ENCODE measurements around the gene TCHP.

Gene TCHP

DNA sequence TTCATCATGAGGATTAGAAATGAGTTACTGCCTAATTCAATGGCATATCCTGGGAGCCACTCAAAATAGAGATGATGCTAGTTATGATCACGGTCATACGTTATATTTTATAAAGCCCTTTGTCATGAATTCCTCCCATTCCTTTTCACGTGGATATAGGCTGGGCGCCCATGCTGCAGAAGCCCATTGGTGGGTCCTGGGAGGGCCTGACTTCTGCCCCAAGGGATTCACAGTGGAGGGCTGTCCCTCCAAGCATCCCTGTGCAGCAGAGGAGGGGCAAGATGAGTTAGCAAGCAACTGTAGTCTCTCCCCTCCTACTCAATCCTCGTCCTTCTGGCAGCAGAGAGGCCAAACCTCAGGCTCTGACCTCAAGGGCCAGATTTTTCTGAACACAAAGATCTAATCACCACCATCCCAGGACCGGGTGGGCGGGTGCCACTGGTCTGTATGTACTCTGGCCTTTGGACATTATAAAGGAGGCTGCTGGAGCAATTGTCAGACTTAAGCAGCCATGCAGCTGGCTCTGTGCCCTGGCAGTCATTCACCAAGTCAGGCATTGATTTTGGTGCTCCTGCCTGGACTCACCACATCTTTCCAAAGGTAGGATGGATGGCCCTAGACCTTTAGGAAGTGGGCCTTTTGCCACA, 28.3 kb upstream of the TCHP start:
- Mint-ChIP-seq H3K36me3 (ENCODE audit: low read depth) (peaks cover 5% of the 10 kb centered on the region), H3K4me1 (peaks cover 29% of the 10 kb centered on the region), H3K27me3 (ENCODE audit: low read depth, poor library complexity) (peaks cover 6% of the 10 kb centered on the region), H3K9me3 (no peaks in the 10 kb centered on the region), H3K4me3 (no peak overlapping the region), H3K27ac (peak overlapping the region; percentile 31)
- no peak for DNase-seq
- TF ChIP-seq, protein P1, sequence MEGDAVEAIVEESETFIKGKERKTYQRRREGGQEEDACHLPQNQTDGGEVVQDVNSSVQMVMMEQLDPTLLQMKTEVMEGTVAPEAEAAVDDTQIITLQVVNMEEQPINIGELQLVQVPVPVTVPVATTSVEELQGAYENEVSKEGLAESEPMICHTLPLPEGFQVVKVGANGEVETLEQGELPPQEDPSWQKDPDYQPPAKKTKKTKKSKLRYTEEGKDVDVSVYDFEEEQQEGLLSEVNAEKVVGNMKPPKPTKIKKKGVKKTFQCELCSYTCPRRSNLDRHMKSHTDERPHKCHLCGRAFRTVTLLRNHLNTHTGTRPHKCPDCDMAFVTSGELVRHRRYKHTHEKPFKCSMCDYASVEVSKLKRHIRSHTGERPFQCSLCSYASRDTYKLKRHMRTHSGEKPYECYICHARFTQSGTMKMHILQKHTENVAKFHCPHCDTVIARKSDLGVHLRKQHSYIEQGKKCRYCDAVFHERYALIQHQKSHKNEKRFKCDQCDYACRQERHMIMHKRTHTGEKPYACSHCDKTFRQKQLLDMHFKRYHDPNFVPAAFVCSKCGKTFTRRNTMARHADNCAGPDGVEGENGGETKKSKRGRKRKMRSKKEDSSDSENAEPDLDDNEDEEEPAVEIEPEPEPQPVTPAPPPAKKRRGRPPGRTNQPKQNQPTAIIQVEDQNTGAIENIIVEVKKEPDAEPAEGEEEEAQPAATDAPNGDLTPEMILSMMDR (IDR thresholded peaks at IDR 0.05) = no peak

DNA sequence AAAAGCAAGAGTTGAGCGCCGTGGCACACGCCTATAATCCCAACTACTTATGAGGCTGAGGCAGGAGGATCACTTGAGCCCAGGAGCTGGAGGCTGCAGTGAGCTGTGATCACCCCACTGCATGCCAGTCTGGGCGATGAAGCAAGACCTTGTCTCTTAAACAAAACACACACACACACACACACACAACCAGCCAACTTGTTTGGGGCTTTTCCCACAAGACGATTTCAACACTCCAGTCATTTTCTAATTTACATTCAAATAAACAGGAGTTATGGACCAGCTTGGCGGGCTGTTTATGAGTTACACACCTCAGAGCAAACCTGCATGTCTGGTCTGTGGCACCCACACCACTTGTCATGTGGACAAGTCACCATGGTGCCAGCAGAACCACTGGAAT, 26.4 kb upstream of the TCHP start:
- no peak overlapping the region for H3K4me3 Mint-ChIP-seq
- H3K4me1 Mint-ChIP-seq = peaks cover 46% of the 10 kb centered on the region
- DNase-seq = no peak
- TF ChIP-seq, protein P1 (IDR thresholded peaks at IDR 0.05) = no peak
- H3K27me3 Mint-ChIP-seq (ENCODE audit: low read depth, poor library complexity) = peaks cover 9% of the 10 kb centered on the region
- no peaks in the 10 kb centered on the region for H3K36me3 Mint-ChIP-seq (ENCODE audit: low read depth)
- H3K9me3 Mint-ChIP-seq = no peaks in the 10 kb centered on the region
- H3K27ac Mint-ChIP-seq = no peak overlapping the region

DNA sequence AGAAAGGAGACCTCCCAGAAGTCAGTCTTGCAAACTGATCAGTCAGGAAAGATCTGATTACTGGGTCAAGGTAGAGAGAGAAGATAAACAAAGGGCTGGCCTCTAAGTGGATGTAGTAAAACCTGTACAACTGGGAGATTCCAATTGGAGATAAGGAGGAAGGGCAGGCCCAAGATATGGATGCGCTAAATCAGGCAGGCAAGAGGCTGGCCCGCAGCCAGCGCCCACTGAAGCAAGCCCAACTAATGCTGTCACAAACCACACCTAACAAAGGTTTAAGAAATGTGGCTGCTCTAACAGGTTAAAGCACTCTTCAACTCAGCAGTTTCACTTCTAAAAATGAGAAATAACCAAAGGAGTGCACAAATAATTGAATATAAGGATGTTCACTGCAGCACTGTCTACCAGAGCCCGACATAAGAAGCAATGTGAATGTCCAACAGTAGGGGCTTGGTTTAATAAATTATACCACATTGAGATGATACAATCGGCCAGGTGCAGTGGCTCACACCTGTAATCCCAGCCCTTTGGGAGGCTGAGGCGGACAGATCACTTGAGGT, 24.4 kb upstream of the TCHP start:
- no peak overlapping the region for H3K4me3 Mint-ChIP-seq
- peaks cover 9% of the 10 kb centered on the region for H3K27me3 Mint-ChIP-seq (ENCODE audit: low read depth, poor library complexity)
- H3K9me3 Mint-ChIP-seq = no peaks in the 10 kb centered on the region
- H3K4me1 Mint-ChIP-seq = peaks cover 54% of the 10 kb centered on the region
- peak overlapping the region; percentile 58 for H3K27ac Mint-ChIP-seq
- no peak for DNase-seq
- no peaks in the 10 kb centered on the region for H3K36me3 Mint-ChIP-seq (ENCODE audit: low read depth)
- TF ChIP-seq, protein P1 (IDR thresholded peaks at IDR 0.05) = no peak

DNA sequence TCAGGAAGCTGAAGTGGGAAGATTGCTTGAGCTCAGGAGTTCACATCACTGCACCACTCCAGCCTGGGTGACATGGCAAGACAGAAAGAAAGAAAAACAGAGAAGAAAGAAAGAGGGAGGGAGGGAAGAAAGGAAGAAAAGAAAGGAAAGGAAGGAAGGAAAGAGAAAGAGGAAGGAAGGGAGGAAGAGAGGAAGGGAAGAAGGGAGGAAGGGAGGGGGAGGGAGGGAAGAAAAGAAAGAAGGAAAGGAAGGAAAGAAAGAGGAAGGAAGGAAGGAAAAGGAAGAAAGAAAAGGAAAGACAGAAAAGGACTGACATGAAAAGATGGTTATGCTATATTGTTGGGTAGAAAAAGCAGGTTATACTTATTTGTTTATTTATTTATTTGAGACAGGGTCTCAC, 23.7 kb upstream of the TCHP start:
- Mint-ChIP-seq H3K9me3 (no peaks in the 10 kb centered on the region), H3K4me3 (no peak overlapping the region), H3K36me3 (ENCODE audit: low read depth) (no peaks in the 10 kb centered on the region), H3K4me1 (peaks cover 57% of the 10 kb centered on the region), H3K27ac (no peak overlapping the region), H3K27me3 (ENCODE audit: low read depth, poor library complexity) (peaks cover 11% of the 10 kb centered on the region)
- TF ChIP-seq, protein P1 (IDR thresholded peaks at IDR 0.05) = no peak
- no peak for DNase-seq

DNA sequence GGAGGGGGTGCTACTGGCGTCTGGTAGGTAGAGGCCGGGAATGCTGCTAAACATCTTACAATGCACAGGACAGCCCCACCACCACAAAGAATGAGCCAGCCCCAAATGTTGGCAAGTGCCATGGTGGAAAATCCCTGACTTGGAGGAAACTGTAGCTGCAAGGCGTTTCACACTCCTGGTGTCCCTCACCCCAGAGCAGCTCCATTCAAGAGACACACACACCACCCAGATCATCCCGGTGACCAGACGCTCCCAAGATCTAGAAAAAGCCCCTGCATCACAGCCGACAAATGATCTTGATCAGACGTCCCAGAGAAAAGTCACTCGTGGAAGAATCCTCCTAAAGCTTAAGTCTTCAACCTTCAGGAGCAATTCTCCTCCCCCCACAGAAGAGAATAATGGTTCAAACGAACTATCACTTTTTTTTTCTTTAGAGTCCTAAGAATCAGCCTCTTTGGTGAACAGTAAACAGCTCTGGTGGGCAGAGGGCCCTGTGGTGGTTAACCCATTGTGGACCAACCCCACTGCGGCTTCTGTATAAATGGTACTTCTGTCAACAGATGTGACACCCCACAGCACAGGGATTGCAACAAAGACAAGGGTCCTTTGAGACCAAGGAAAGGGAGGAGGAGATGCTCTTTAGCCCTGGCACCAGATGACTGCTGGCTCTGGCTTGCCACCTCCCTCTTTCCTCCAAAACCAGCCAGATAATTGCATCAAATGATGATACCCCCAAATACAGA, 22.4 kb upstream of the TCHP start:
- Mint-ChIP-seq H3K27me3 (ENCODE audit: low read depth, poor library complexity) (peaks cover 18% of the 10 kb centered on the region), H3K9me3 (no peaks in the 10 kb centered on the region), H3K4me1 (peaks cover 55% of the 10 kb centered on the region), H3K27ac (no peak overlapping the region), H3K4me3 (peak overlapping the region; percentile 97), H3K36me3 (ENCODE audit: low read depth) (no peaks in the 10 kb centered on the region)
- TF ChIP-seq, protein P1 (IDR thresholded peaks at IDR 0.05) = no peak
- DNase-seq = no peak

Measured in nephron progenitor cell (in vitro differentiated cells).